Measurements from ENCODE around the gene SETD5.

Gene SETD5, protein sequence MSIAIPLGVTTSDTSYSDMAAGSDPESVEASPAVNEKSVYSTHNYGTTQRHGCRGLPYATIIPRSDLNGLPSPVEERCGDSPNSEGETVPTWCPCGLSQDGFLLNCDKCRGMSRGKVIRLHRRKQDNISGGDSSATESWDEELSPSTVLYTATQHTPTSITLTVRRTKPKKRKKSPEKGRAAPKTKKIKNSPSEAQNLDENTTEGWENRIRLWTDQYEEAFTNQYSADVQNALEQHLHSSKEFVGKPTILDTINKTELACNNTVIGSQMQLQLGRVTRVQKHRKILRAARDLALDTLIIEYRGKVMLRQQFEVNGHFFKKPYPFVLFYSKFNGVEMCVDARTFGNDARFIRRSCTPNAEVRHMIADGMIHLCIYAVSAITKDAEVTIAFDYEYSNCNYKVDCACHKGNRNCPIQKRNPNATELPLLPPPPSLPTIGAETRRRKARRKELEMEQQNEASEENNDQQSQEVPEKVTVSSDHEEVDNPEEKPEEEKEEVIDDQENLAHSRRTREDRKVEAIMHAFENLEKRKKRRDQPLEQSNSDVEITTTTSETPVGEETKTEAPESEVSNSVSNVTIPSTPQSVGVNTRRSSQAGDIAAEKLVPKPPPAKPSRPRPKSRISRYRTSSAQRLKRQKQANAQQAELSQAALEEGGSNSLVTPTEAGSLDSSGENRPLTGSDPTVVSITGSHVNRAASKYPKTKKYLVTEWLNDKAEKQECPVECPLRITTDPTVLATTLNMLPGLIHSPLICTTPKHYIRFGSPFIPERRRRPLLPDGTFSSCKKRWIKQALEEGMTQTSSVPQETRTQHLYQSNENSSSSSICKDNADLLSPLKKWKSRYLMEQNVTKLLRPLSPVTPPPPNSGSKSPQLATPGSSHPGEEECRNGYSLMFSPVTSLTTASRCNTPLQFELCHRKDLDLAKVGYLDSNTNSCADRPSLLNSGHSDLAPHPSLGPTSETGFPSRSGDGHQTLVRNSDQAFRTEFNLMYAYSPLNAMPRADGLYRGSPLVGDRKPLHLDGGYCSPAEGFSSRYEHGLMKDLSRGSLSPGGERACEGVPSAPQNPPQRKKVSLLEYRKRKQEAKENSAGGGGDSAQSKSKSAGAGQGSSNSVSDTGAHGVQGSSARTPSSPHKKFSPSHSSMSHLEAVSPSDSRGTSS (N-terminal part only)

DNA sequence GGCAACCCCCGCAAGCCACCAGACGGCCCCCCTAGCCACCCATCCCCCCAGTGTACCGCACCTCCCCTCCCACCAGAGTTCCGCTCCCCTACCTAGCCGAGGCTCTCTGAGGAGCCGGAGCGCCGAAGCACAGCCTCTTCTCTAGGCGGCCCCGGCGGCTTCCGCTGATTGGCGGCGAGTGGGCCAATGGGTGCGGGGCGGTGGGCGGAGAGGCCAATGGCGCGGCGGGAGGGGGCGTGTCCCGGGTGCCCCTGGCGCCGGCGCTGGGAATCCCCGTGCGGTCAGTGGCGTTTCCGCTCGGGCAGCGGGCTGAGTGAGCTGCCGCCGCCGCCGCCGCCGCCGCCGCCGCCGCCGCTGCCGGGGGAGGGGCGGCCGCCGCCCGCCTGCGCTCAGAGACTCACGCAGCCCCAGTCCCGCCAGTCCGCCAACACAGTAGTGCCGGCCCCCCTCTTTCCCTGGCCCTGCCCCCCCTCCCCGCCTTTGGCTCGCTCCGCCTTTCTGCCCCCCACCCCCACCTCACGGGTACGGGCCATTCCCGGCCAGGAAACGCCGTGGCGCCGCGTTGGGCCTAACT is at the start of gene SETD5:
Gene SETD5 (plus strand): TSS at position 284 of the 574 bp plus-strand sequence. CDS start 31,324 bp downstream, outside the sequence.
- DNase-seq, result peak; percentile 87

DNA sequence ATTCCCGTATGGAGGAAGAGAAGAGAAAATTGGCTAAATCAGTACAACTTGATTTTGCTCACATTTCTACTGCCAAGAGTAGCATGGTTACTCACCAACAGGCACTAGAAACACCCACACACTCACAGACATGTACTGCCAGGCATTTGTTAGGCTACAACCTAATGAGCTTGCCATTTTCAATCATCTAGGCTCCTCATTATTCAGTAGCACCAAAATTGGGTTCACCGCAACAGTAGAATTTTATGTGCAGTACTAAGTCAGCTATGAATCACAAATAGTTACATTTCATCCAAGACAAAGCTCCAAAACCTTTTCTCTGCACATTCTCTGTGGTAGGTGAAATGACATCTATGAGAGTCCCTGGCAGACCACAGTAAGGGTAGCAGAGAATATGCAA is 49.5 kb upstream of the SETD5 start:
- no peak for DNase-seq

DNA sequence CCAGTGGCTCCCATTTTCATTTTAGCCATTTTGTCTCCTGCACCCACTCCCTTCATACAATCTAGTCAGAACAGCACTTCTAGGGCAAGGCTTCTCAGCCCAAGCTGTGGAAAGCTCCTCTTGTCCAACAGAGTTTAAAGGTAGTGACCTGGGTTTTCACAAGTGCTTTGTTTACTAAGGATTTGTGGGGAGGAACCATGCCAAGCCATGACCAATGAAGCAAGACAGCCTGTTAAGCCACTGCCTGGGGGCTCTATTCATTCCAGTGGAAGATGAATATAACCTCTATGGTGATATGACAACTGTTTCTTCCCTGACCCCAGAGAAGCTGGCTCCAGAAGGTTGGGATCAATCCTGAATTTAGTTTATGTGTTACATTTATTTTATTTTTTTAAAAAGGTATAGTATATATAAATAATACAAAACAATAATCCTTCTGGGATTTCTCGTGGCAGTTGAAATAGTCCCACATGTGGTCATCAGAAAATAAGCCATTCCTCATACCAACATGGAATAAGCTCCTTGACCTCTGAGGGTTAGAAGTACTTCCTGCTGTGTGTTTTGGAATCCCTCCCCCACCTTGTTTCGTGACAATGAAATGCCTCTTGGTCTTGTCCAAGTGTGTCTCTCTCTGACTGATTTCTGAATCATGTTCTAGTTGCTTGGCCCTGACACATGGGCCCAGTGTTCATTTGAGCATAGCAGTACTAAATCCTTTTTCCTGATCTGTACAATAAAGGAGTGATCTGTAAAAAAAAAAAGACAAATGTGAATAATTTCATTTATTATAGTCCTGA is 47.9 kb upstream of the SETD5 start:
- DNase-seq, result no peak

DNA sequence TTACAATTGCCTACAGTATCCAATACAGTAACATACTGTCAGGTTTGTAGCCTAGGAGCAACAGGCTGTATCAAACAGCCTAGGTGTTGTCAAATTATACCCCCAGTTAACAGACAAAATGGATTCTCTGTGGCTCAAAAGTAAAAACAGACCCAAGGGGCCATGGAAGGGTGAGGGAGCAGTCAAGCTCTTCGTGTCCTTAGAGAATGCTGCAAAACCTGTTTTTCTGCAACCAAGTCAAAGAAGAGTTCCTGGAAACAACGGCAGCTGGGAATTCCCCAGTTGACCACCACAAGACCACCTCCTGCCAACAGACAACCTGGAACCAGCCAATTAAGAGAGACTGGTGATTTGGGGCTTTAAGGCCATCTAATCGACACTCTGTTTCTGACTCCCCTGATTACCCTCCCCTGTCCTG is 45.7 kb upstream of the SETD5 start:
- DNase-seq, result no peak

DNA sequence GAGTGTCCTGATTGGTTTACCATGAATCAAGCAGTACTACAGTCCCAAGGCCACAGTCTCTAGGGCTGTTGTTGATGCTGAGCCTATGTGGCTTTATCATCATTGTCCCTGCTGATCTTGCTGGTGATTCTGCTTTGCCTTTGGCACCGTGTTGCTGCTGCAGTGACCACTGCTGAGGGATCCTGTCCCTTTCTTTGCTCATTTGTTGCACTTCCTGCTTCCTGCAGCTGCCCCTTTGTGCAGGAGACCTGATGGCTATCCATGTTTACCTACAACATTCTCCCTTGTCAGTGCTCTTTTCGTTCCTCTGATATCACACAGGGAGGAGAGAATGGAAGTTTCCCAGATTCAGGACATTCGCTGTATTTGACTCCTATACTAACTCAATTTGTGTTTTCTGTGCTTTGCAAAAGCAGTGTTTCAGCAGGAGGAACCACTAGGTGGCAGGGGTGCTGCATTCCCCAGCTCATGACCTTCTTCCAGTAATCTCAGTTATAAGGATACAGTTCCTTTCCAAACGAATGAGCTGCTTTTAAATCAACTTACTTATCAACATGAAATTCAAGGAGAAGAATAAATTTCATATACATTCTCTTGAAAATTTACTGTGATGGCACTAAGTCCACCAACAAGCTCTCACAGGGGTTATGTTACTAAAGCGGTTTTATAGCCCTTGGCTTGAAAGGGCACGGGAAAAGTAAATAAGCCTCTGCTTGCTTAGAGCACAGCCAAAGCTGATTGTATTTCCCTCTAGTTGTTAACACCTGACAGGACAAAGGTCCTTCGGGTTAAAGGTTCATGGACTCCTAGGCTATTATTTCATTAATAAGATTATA is 44.3 kb upstream of the SETD5 start:
- DNase-seq, result no peak

DNA sequence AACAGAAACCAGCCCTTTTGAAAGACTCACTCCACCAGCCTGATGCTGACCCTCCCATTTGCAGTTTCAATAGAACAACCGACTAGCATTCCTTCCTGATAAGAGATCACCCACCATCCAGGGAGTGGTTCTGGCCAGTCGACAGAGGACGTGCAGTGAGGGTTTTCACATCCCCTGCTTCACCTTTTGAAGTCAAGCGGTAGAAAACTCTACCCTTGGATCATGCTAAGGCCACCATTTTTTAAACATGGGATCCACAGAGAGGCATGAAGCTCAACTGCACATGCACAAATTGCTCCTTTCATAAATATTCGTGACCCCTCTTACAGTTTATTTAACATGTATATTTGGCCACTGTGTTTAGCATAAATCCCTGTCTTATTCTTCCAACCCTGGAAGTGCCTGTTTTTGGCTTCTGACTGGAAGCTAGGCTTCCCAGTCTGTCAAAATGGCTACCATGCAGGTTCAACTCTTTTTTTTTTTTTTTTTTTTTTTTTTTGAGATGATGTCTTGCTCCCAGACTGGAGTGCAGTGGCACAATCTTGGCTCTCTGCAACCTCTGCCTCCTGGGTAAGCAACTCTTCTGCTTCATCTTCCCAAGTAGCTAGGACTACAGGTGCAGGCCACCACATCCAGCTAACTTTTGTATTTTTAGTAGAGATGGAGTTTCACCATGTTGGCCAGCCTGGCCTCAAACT is 35.6 kb upstream of the SETD5 start:
- DNase-seq, result no peak

DNA sequence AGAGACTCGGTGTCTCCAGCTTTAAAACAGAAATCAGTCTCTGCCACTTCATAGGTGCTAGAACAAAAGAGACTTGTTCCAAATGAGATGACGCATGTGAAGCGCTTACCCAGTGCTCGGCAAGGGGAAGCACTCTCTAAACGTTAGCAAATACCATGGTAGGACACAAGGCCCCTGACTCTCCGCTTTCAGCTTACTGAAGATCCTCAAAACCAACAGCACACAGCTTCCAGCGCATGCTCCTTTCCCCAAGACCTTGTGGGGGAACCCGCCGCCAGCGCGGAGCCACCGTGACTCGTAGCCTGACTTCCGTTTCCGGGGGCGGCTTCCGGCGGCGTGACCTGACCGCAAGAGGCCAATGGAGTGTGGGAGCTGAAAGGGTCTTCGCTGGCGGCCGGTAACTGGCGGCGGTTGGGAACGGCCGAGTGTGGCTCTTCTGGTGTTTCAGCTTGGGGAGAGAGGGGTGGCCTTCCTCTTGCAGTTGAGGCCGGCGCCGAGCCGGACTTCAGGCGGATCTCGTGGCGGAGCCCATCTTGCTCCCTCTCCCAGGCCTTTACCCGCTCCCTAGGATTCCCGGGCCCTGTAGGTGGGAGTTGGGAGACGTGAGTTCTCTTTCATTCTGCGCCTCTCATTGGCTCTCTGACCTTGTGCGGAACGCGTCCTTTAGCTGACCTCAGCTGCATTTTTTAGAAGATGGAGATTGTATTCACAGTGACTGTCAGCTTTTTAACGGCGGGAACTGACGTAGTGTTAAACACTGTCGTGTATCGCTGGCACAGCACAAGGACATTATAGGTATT is 34.5 kb upstream of the SETD5 start, which contains the start of gene THUMPD3:
Gene THUMPD3 (plus strand): TSS at position 324 of the 800 bp plus-strand sequence. CDS start 2,015 bp downstream, outside the sequence.
- DNase-seq, result peak; percentile 41

DNA sequence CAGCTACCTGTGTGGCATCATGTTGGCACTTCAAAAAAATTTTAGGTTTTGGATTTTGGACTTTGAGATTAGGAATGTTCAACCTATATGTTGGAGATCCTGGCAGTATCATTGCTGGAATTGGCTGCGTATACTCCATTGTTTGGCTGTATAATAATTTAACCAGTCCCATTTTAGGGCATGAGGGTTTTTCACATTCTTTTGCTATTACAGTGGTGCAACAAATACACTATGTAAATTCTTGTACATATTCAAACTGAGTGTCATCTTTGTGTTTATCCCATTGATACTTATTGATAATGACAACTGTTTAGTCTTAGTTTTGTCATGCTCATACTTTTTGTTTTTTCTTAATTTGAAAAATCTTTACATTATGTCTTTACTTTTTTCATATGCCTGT is 27.9 kb upstream of the SETD5 start:
- DNase-seq, result no peak

DNA sequence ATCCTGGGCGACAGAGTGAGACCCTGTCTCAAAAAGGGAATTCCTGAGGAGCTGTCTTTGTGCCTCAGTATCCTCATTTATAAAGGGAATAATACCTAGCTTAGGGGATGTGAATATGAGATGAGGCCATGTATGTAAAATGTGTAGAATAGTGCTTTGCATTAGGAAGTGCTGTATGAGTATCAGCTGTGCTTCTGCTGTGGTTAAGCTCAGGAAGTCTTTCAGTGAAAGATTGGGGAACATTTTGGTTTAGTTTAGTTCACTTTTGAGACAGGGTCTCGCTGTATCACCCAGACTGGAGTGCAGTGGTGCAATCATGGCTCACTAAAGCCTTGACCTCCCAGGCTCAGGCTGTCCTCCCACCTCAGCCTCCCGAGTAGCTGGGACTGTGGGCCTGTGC is 23.9 kb upstream of the SETD5 start:
- no peak for DNase-seq

DNA sequence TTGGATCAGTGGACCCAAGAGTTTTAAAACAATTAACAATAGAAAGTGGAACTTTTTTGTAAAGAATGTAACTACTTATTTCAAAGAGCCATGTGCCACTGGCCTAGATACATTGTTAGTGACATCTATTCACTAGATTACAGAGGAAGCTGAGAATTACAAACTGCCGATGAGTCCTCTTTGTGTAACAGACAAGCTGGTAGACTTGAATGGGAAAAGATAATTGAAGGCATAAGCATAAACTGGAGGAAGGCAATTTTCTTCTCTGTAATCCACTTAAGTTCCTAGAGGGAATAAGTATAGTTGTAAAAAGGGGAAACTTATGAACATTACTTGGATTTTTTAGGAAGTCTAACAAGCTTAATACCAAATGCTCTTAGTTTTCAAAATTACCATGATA is 19.4 kb upstream of the SETD5 start:
- no peak for DNase-seq

DNA sequence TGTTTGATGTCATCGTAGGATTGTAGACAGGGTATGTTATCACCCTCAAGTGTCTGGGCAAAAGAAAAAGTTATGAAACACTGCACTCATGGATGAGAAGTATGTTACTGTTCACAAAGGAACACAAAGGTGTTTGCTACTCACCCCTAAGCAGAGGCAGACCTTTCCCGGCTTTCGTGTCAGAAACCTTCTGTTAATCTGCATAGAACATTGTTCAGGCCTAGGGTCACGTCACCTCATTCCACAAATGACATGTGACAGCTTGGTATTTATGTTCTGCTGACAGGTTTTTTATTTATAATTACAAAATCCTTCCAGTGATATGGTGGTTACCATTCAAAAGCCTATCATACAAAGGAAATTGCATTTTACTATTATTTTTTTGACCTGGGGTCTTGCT is 18.1 kb upstream of the SETD5 start:
- no peak for DNase-seq

DNA sequence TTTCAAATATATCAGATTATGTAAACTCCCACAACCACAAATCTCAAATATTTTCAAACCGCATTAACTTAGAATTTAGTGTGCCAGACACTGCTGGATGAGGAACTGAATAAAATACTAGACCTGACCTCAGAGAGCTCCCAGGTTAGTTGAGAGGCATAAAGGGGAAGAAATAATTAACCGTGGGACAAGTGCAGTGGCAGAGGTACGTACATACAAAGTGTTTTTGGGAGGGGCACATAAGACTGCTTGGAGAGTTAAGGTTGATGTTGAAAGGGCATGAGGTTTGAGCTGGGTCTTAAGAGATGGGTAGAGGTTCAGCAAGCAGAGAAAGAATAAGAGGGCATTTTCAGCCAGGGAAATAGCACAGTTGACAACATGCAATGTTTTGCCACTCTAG is 17.4 kb upstream of the SETD5 start:
- DNase-seq, result no peak

DNA sequence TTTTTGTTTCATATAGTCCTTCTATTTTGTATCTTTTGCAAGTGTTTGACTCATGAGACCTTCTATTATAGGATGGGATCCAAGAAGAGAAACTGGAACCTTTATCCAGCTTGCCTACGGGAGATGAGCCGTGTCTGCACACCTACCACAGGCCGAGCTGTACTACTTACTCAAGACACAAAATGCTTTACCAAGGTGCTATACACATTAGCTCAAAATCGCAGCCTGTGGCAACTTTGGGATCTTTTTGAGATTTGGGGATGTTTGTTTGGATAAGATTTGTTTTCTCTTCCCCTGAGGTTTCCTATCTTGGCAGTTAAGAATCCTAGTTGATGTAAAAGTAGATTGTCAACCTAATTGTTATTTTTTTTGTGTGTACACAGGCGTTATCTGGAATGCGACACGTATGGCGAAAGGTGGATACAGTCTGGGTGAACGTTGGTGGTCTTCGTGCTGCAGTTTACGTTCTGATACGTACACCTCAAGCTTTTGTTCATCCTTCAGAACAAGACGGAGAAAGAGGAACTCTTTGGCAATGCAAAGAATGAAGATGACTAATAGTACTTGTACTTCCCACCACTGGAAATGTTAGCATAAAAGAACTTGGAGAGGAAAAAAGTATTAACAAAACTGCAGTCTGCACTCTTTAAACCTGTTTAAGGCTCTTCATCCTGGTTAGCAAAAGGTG is 13.1 kb upstream of the SETD5 start:
- no peak for DNase-seq

DNA sequence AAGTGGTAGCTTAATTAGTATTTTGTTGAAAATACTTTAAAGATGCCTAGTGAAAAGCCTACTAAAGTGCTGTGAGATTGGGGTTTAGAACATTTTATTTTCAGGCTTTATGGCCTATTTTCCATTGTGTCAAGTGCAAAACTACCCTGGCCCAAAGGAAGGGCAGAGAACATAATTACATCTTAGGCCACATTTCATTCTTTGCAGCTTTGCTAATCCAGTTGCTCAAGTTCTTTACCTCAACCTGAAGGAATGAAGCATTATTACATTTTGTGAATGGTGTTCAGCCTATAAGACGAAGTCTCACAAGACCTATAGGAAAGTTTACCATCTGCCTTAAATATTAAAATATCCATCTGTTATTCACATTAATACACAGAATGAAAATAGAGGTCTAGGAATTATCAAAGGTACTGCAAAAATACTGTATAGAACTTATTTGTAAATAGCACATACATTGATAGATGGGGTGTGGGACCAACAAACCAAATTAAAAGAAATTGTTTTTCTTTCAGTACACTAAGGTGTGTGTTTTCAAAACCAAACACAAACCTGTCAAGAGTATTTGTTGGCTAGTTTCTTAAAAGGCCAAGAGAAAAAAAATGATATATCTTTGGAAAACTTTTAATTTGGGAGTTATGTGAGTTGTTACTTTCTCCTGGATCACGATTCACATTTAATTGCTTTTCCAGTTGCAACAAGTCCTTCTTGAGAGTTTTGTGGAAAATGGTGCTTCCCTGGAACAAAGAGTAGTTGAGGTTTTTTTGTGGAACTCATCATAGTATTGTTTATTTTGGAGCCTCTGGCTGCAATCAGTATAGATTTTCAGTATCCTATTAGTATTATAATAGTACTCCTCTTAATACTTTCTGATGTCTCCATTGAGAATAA is 12.0 kb upstream of the SETD5 start:
- no peak for DNase-seq

DNA sequence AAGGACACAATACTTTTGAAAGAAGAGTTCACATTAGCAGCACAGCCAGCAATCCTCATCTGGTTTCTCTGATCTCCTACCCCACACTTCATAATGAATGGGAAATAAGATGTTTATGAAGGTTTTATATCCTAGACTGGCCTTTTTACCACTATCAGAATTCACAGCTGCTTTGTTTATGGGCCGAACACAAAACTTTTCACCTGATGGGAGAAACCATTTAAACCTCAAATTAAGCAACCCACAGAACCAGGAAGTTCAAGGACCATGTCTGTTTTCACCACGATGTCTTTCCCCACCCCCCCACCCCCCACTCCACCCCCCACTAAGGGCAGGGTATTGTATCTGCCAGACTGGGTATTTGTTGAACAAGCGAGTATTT is 11.3 kb upstream of the SETD5 start:
- no peak for DNase-seq

DNA sequence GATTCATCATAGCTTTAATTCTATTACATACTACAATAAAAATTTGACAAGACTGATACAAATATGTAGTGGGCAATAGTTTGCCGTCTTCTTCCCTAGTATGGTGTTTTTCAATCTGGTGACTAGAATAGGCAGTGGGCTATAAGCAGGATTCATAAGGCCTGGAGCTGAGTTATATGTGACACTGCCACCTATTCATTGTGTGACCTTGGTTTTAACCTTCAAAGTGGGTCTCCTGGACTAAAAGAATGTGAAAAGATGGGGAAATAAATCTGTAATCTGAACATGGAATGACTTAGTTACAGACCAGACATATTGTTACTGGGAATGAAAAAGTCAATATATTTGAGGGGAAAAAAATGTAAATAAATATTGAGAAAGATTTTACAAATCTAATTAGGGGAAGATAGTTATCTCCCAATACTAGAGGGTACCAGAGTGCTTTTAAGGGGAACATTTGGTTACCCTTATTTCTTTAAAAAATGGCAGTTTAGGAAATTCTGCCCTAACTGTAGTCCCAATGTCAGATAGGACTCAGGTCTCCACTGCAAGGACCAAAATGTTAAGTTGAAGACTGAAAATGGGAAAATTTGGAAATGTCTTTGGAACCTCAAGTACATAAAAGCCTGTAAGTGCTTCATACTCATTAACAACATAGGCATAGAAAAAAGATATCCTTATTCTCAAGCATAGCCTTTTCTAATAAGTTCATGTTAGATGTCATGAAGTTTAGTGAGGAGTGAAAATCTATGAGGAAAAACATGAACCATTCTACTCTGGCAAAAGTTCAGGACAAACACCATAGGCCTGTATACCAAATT is 10.7 kb upstream of the SETD5 start:
- no peak for DNase-seq

DNA sequence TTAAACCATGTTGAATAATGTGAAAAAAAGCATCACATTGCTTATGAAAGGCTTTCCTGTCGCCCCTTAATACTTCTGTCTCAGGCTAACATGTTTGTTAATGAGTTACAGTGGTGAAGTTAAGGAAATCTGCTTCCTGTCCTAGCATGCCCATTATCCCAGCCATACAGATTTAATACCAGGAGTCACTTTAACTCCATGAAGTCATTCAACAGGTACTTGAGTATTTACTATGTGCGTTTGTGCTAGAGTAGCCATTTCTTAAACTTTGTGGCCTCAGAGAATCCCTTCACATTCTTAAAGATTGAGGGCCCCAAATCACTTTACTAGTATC is 10.1 kb upstream of the SETD5 start:
- DNase-seq, result no peak
